Superior temporal gyrus (tissue), 1 donor: ENCODE data around the gene SHC3.
A peak's percentile ranks its signal among the peaks of the same experiment; 100 is the strongest.

ENCODE experiments used
- DNase-seq: peaks from one replicate; pipeline ENCODE4 v3.0.0-alpha.2; 2016; ENCODE audit errors: extremely low spot score

Gene SHC3

GRCh38 chr9:89185980-89186379, 7.4 kb upstream of the SHC3 start:
- no peak for DNase-seq

DNA sequence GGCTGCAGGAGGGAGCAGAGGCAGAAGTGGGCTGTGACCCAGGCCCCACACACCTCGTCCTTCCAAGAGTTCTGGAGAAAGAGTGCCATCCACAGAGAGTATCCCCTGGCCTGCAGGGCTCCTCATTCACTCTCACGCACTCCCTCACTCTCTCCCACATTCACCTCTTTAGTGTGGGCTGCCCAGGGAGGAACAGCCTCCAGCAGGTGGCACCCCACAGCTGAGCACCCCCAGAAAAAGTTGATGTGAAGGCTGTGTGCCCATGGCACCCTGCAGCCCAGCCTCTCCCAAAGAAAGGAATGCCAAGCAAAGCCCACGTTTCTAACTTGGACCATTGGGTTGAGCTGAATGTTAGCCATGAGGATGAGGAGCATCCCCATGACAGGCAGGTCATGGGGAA, 4.5 kb upstream of the SHC3 start:
- no peak for DNase-seq

- no peak for DNase-seq
Observed at GRCh38 chr9:89182369-89182768, 3.8 kb upstream of the SHC3 start.

DNA sequence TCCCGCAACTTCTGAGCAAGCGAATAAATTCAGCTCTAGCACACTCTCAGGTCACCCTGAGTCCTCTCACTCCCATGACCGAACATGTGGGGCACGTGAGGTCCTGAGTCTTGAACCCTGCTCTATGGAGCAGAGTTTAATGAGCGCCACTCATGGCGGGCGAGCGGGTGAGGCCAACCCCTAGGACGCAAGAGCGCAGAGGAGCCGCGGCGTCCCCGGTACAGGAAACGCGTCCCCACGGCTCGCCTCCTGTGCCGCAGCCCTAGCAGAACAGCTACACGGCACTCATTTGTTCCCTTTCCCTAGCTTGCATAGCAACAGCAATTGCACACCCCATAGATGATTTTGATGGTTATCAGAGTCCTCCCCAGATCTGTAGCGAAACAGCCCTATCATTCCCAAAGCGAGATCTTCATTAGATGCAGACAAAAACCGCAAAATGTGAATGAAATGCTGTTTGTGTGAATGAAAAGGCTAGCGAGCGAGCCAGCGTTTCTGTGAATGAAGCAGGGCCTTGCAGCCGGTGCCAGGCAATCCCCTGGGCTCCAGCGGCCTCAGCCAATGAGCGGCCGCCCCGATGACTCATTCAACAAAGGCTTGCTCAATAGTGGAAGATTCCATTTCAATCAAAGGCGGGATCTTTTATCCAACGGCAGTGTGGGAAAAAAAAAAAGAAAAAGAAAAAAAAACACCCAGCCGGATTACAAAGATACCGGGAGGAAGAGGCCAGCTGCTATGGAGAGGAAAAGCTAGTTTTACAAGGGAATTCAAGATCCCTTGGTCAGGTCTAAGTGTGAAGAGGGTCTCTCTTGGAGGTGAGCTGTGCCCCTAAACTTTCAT, 1.5 kb upstream of the SHC3 start:
- peak; percentile 97 for DNase-seq

DNA sequence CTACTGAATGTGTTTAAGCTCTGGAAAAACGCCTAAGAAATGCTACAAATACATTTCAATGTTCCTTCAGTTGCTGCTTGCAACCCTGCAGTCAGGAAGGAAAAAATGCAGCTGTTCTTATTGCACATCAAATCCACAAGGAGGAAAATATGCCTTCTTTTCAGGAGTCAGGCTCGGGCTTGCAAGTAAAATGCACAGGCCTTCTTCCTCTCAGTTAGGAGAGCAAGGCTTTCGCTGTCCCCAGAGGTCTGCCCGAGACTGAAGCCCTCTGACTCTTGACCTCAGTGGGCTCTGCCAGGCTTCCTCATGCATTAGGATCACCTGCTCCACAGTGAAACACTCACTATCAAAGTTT, 899 bp upstream of the SHC3 start:
- DNase-seq, result peak; percentile 35

GRCh38 chr9:89178830-89179539, 367 bp upstream of the SHC3 start:
- DNase-seq, result peak; percentile 47

DNA sequence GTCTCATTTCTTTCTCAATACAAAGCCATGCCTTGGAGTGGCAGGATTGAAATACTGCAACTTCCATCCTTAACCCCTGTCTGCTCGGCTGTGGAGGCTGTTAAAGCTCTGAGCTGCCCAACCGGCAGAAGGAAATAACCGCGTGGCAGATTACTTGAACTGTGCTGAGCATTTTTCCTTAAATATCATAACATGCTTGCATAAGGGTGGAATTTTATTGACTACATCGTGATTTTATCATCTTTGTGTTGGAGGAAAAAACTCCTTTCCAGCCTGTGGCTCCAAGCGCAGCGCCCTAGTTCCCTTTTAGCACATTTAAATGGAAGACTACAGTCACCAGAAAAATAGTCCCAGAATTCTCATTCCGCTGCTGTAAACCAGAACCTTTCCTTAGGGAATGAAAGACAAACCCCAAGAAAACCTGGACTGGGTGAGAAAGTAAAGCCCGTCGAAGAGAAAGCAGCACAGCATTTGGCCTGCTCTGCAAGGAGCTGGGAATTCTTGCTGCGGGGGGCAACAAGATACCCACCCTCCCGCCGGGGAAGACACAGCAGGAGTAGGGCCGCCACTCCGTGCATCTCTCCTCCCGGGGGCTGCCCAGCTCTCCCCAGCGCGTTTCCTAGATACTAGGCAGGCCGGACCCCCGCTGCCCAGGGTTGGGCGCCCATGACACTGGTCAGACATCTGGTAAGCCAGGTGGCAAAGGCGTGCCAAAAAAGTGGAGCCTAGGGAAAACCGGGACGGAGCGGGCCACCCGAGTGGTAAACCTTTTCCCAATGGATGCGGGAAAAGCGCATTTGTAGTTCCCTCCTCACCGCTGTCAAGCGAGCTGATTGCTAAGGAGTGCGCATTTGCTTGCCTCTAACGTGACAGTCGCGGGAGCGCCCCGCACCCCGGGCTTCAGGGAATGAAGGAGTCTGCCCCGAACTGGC, 1.3 kb downstream of the SHC3 start:
- DNase-seq, result peak; percentile 62

GRCh38 chr9:89175828-89176261, 2.8 kb downstream of the SHC3 start:
- DNase-seq, result peak; percentile 55

- DNase-seq, result peak; percentile 40
Observed at GRCh38 chr9:89174291-89174690, 4.3 kb downstream of the SHC3 start.

DNA sequence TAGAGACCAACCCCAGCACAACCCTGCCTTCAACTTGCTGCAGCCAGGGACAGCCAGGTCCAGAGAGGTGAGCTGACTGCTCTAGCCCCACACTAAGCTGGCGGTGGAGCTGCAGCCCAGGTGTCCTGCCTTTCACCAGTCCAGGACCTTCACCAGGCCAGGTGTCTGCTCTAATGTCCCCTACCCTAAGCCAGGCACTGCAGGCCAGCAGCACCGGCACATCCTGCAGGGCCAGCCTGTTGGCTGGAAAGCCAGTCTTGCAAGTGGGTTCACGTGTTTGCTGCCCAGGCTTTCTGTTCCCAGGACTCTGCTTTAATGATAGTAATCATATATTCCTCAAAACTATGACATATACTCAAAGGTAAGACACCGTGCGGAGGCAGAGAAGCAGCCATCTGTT, 5.5 kb downstream of the SHC3 start:
- no peak for DNase-seq

DNA sequence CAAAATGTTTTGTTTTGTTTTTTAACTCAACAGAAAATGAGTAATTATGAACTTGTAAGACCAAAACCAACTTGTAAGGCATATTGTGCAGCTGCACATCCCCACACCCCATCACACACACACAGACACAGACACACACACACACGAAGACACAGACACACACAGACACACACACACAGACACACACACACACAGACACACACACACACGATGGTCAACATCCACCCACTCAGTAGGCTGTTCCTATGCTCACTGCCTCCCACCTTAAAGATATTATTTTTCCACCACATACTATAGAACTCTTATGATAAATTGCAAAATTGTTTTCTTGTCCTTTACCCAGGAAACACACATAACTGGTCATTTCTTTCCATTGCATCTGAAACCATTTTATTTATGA, 6.2 kb downstream of the SHC3 start:
- DNase-seq, result no peak

DNA sequence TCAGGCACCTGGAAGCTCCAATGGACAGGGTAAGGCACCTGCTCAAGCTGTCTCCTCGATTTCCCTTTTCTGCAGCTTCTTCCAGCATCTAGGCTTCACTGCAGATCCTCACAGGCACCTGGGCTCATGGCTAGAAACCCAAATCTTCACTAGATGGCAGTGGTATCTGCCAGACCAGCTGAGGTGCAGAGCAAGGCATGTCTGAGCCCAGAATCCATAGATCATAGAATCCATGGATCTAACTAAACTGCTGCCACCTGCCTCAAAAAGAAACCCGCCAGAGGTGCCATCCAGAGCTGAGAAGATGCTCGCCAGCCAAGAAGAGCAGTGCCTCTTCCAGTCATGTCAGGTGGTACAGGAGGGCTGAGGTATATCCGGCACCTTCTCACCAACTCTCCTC, 6.9 kb downstream of the SHC3 start:
- DNase-seq, result peak; percentile 41

DNA sequence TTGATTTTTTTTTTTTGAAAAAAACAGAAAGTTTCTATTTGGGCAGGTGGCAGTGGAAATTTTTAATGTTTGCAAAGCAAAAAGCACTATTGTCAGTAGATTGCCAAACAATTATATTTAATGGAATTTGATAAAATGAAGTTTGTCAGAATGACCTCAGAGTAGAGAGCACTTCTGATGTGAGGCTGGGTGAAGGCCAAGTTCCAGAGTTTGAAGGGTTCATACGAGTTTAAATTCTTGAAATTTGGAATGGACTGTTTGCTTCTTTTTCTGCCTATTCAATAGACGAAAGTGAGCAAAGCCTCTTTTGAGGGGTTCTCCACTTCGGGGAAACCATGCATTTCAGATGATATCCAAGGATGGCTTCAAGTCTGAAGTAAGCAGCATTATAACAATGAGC, 7.4 kb downstream of the SHC3 start:
- no peak for DNase-seq

DNA sequence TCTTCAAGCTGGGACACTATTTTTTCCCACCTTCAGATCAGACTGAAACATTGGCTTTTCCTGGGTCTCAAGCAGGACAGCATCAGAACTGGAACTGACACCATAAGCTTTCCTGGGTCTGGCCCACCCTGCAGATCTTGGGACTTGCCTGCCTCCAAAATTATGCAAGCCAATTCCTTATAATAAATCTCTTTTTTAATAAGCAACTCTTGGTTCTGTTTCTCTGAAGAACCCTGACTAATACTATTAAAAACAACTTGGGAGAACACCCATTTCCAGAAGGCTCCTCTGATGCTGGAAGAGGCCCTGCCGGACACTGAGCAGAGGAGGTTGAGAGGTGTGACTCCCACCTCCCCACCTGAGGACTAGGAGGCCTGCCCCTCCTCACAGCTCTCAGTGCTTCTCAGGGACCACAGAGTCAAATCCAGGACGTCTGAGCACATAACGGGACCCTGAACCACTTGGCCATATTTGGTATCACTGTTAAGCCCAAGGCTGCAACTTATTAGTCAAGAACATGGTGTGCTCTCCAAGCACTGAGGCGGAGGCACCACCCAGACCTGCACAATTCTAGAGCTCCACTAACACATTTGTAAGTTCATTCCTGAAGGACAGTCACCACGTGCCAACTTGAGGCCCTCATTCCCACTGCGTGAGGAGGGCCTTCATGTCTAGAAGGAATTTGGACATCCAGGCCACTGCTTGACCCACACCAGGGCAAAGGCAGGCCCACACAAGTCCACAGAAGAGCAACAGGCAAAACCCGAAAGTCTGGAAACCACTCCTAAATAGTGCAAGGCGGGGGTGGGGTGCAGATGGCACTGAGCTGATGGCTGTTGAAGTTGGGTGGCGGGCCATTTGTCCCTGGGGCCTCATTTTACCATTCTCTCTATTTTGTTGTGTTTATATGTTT, 9.5 kb downstream of the SHC3 start:
- DNase-seq, result no peak

DNA sequence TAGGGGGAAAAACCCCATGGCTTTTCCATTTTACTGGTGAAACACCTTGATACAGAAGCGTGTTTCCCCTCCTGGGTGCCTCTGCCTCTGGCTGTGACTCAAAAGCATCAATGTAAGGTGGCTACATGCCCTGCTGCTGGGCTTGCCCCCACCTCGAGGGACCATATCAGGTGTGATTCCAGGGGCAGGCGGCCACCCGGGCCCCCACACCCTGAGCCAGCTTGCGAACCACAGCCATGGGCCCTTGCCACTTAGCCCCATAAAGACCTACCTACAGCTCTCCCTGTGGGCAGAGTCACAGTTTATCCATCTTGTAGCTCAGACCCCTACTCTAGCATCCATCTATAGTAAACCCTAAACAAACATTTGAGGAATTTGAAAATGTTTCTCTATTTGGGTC, 10.8 kb downstream of the SHC3 start:
- DNase-seq, result no peak

DNA sequence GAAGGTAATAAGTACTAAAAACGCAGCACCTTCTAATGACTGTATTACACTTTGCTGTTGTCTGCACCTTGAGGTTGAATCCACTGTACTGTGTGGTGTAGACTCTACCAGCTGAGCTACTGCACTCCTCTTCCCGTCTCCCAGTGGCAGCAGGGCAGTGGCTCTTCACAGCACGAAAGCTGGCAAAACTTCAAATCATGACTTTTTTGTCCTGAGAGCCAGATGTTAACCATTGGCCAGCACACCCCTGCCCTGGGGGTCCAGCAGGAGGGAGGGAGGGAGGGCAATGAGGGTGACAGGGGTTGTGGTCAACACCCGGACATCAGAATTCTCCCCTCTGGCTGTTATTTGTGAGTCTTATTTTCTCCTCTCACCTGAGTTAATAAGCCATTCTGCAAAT, 11.8 kb downstream of the SHC3 start:
- no peak for DNase-seq

DNA sequence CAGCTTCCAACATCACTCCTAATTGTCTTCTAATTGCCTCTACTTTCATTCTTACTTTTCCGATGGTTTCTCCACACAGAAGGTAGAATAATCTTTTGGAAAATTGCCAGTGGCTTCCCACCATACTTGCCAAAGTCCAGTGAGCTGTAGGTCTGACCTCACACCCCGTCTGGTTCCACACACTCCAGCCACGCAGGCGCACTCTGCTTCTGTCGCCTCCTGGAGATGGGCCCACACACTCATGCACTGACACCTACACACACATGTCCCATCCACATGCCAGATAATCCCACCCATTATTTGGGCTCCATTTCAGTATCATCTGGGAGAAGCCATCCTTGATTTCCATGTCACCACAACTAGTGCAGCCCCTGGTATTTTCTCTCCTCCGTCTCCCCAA, 12.7 kb downstream of the SHC3 start:
- DNase-seq, result no peak

DNA sequence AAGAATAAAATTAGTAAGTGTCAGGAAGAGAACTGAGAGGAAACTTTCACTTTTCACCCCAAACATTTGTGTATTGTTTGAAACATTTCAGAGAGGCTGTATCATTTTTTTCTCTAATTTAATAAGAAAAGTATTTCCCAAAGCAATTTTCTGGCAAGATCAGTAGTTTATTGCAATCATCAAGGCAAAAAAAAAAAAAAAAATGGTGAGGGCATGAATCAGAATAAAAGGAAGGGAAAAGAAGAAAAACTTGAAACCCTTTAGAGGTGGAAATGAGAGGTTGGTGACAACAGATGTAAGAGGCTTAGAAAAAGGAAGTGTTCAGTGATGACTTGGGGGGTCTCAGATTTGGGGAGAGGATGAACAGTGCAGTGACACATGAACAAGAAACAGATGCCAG, 13.3 kb downstream of the SHC3 start:
- DNase-seq, result no peak

GRCh38 chr9:89161221-89161620, 17.4 kb downstream of the SHC3 start:
- no peak for DNase-seq

DNA sequence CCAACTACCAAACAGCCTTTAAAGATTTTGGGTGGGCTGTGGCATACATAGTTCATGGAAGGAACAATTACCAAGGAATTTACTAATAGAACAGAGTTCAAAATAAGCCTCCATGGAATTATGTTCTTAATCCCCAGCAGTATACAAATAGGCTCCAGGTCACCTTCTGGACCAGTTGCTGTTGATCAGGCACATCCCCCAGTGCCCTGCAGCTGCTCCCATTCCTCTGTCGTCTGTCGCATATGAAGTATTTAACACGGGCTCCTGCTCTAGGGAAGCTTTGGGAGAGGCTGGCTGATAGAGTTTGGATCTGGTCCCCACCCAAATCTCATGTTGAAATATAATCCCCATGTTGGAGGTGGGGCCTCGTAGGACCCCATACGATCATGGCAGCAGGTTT, 17.8 kb downstream of the SHC3 start:
- no peak for DNase-seq

- peak; percentile 27 for DNase-seq
Observed at GRCh38 chr9:89154651-89155336, 23.8 kb downstream of the SHC3 start.
